Spinal cord (tissue), 10 donors: ENCODE data around the gene RGMA. TPM values are rescaled to one million over a fixed set of nuclear protein-coding genes. Genes with fewer than 3 reads are reported as not detected.

Experiments
- DNase-seq, 6 donors: peaks; one replicate each; pipeline versions ENCODE4 v3.0.0 to v3.0.0-alpha.2; 2013 to 2015; ENCODE audit warnings: low spot score in 6 of 6, low read depth in 4 of 6
- H3K27ac ChIP-seq: one replicate; pipeline ENCODE4 v1.5.1; 2013; ENCODE audit warnings: low read depth, low read length, control low read depth
- H3K27me3 ChIP-seq: one replicate; pipeline ENCODE4 v1.6.1; 2013; ENCODE audit warnings: low read length; ENCODE audit not compliant: control insufficient read depth, insufficient read depth
- H3K36me3 ChIP-seq: one replicate; pipeline ENCODE4 v1.6.1; 2013; ENCODE audit warnings: low read length; ENCODE audit not compliant: control insufficient read depth, insufficient read depth
- H3K4me1 ChIP-seq: one replicate; pipeline ENCODE4 v1.6.1; 2013; ENCODE audit warnings: low read length; ENCODE audit not compliant: control insufficient read depth, insufficient read depth
- H3K4me3 ChIP-seq: one replicate; pipeline ENCODE4 v1.5.1; 2013; ENCODE audit warnings: low read depth, low read length, control low read depth
- H3K9me3 ChIP-seq: one replicate; pipeline ENCODE4 v1.6.1; 2013; ENCODE audit warnings: low read length; ENCODE audit not compliant: control insufficient read depth, insufficient read depth
- WGBS: methylation state at CpG from one replicate; pipeline ENCODE4 v1.1.5; 2013; ENCODE audit warnings: missing lambda C conversion rate; ENCODE audit not compliant: insufficient coverage; 5-methylcytosine and 5-hydroxymethylcytosine counted together
- polyA plus RNA-seq, 2 donors: library from polyadenylated mRNA; unstranded; fragments of 120-200 nt; gene quantifications; one replicate each; pipeline ENCODE4 v1.2.1, GENCODE V29; 2013; ENCODE audit not compliant: insufficient read length in 2 of 2
- total RNA-seq, 2 donors: library from RNA; depleted of rRNA in 1 of 2; stranded (reverse); fragments of 120-200 nt in 1 of 2; fragments of >200 nt in 1 of 2; gene quantifications; one replicate each; pipeline versions ENCODE4 v1.2.3 to v1.2.4, GENCODE V29; 2013 to 2014
- donor health status: healthy.

RGMA gene
- total and polyA plus RNA-seq, 4 donors: 20.7 to 356 (median 185) TPM

DNA sequence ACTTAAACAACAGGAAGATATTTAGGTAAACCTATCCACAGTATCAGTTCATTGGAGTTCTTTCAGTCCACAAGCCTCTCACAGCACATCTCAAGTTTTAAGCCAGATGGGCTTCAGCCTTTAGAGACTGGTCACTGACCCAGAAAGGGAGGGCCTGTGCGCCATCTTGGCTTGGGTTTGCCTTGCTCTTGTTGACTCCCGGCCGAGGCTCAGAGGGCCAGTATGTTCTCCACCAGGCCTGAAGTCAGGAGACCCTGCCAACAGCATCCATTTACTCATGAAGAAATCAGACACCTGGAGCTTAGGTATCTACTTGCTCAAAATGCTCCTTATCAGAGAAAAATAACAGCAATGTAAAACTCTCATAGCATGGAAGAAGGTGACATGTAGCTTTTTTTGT, 6.2 kb downstream of the RGMA start:
- Histone ChIP-seq H3K36me3 (no peaks in the 10 kb centered on the region), H3K27me3 (peaks cover 7% of the 10 kb centered on the region), H3K9me3 (no peaks in the 10 kb centered on the region), H3K27ac (peak overlapping the region; percentile 74), H3K4me3 (no peak overlapping the region), H3K4me1 (peaks cover 31% of the 10 kb centered on the region)
- peak in 1 of 6 donors; percentile 16 for DNase-seq
- 40% methylated on average over 3 of the region's 3 CpGs for WGBS

DNA sequence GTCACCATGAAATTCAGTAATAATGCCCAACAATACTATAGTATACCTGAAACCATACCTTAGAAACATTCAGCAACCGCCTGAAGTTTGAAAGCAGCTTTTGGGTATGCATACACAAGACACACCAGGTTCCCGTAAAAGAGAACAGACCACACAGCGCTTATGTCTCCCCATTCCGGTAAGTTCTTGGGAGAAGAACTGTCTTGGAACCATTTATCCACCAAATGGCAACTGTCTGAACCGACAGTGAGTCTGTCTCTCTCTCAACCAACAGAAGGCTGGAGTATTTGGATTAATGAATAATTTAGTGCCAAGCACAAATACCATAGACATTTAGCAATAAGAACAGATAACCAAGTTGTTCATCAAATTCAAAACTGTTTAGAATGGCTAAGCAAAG, 7.6 kb downstream of the RGMA start:
- H3K9me3 ChIP-seq: no peaks in the 10 kb centered on the region
- peaks cover under 1% of the 10 kb centered on the region for H3K27me3 ChIP-seq
- H3K4me3 ChIP-seq: no peak overlapping the region
- H3K27ac ChIP-seq: peak overlapping the region; percentile 58
- H3K4me1 ChIP-seq: peaks cover 41% of the 10 kb centered on the region
- H3K36me3 ChIP-seq: peaks cover 4% of the 10 kb centered on the region
- 44% methylated on average over 3 of the region's 5 CpGs for WGBS
- DNase-seq: peak in 2 of 6 donors; percentile 8 to 27

DNA sequence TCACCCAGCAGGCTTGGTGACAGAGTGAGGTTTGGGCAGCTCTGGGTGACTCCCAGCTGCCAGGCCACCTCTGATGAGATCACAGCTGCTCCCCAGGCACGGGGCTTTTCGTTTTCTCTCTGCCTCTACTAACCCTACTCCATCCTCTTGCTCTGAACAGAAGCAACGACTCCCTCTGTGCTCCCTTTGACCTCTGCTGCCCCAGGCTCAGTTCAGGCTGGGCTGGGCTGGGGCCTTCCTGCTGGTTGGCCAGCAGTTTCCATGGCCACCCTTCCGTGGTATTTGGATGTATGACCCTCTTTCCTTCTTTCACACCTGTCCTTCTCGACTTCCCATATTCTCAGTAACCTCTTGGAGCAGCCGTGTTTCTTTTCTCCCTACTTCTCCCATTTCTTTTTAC, 8.6 kb downstream of the RGMA start:
- DNase-seq: peak in 1 of 6 donors; percentile 3
- Histone ChIP-seq H3K4me1 (peaks cover 43% of the 10 kb centered on the region), H3K27ac (peak overlapping the region; percentile 54), H3K27me3 (no peaks in the 10 kb centered on the region), H3K4me3 (no peak overlapping the region), H3K36me3 (peaks cover 4% of the 10 kb centered on the region), H3K9me3 (no peaks in the 10 kb centered on the region)
- 15% methylated on average over 4 of the region's 6 CpGs for WGBS

DNA sequence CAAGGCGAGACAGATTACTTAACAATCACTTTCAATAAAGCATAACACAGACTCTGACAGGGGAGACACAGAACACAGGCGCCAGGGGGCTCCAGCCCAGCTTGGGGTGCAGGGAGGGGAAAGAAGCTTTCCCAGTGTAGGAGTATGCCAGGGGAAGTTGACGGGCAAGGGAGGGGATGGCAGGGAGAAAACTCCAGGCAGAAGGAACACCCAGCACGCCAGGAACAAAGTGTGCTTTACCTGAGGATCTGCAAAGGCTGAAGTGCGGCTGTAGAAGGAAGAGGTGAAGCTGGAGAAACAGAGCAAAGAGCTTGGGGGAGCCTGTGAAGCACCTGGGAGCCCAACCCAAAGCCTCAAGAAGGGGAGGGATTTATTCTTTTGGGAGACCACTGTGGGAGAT, 12.1 kb downstream of the RGMA start:
- no peaks in the 10 kb centered on the region for H3K9me3 ChIP-seq
- H3K27ac ChIP-seq: peak overlapping the region; percentile 87
- H3K36me3 ChIP-seq: peaks cover 18% of the 10 kb centered on the region
- H3K4me1 ChIP-seq: peaks cover 56% of the 10 kb centered on the region
- H3K27me3 ChIP-seq: no peaks in the 10 kb centered on the region
- 58% methylated on average over 3 of the region's 5 CpGs for WGBS
- peak in 1 of 6 donors; percentile 40 for DNase-seq
- no peak overlapping the region for H3K4me3 ChIP-seq

DNA sequence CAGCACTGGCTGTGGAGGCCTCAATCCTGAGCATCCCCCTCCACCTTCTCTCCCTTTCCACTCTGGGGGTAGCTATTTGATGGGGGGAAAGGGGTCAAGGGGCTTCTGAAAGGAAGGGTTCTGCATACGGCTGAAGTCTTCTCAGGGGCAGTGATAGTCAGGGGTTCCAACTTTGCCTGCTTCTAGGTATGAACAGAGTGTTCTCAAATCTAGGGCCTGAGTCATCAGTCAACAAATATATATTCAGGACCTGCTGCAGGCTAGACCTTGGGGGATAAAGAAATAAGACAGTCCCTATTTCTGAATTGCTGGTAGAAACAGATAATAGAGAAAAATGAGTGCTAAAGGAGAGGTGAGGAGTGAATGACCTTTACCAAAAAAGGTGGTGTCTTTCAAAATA, 12.8 kb downstream of the RGMA start:
- Histone ChIP-seq H3K4me1 (peaks cover 63% of the 10 kb centered on the region), H3K27me3 (peaks cover 2% of the 10 kb centered on the region), H3K4me3 (no peak overlapping the region), H3K9me3 (no peaks in the 10 kb centered on the region), H3K36me3 (peaks cover 24% of the 10 kb centered on the region), H3K27ac (peak overlapping the region; percentile 87)
- no peak for DNase-seq
- no CpG with 5 or more reads among the region's 1 CpG for WGBS

DNA sequence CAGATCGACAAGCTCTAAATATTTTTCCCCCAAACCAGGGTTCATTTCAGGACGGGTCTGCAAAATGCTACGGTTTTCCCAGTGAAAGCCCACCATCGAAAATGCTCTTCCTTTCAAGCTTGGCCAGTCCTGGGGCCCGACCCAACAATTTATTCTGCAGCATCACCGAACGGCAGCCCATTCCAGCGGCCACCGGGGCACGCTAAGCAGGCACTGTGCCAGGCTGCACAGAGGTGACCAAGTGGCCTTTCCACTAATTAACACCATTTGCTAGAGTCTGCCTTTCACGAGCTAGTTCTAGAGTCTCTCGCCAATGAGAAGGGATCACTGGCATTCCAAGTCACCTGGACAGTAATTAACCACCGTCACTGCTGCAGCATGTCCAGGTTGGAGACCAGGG, 14.4 kb downstream of the RGMA start:
- WGBS: 46% methylated on average over 13 of the region's 13 CpGs
- Histone ChIP-seq H3K9me3 (no peaks in the 10 kb centered on the region), H3K27me3 (peaks cover 2% of the 10 kb centered on the region), H3K27ac (peak overlapping the region; percentile 87), H3K4me1 (peaks cover 67% of the 10 kb centered on the region), H3K36me3 (peaks cover 24% of the 10 kb centered on the region), H3K4me3 (no peak overlapping the region)
- peak in 2 of 6 donors; percentile 61 to 66 for DNase-seq

DNA sequence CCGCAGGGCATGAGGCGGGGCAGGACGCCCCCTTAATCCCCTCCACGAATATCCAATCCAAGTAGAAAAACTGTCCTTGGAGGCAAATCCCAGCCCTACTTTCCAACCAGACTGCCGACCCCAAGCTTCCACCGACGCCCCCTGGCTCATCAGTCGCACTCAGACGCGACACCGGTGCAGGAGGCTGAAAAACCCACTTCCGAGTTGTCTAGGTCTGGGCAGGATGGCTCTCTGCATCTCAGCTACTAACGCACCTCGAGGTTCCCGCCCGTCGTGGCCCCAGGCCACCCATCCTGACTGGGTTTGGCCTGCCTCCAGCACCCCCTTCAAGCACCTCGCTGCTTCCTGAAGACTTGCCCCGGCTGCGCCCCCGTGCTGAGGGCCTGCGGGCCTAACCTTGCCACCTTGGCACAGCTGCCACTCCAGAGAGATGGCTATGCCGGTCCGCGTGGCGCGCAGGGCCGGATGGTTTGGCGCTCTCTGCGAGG, 15.5 kb downstream of the RGMA start:
- 10% methylated on average over 30 of the region's 30 CpGs for WGBS
- Histone ChIP-seq H3K9me3 (no peaks in the 10 kb centered on the region), H3K27ac (peak overlapping the region; percentile 87), H3K27me3 (peaks cover 2% of the 10 kb centered on the region), H3K4me3 (peak overlapping the region; percentile 45), H3K36me3 (peaks cover 29% of the 10 kb centered on the region), H3K4me1 (peaks cover 73% of the 10 kb centered on the region)
- peak in 2 of 6 donors; percentile 66 for DNase-seq

DNA sequence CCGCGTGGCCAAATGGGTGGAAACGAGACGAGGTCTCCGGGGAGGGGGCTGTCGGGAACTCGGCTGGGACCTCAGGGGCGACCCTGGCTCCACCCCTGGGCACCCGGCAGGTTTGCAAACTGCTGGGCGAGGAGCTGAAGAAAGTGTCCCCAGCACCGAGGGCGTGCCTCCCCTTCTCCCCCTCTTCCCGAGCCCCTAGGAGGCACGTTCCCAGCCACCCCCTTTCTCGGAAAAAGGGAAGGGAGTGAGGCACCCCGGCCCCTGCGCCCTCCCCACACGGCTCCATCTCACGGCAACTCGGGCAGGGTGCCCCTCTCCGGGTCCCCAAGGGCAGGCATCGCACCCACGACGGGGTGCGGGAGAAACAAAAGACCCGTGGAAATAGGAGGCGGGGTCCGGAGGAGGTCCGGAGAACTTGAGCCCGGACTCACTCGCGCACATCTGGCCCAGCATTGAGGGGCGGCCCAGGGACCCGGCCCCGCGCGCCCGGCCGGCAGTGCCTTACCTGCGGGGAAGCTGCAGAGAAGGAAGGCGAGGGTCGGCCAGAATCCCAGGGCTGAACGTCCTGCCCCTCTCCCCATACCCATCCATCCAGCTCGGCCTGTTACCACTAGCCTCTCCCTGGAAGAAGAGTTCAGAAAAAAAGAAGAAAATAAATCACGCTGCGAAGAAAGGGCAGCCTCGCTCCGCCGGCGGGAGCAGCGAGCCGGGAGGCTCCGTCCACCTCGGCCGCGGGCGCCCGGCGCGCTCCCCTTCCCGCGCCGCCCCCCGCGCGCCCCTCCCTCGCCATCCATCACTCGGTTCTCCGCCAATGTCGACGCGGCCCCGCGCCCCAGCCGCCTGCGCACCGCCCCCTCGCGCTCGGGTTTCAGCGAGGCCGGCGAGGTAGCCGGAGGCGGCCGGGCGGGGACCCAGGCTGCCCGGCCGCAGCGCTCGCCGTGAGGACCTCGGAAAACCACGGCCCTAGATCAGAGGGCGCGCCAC, 16.3 kb downstream of the RGMA start:
- Histone ChIP-seq H3K27me3 (peaks cover 2% of the 10 kb centered on the region), H3K4me1 (peaks cover 77% of the 10 kb centered on the region), H3K36me3 (peaks cover 29% of the 10 kb centered on the region), H3K4me3 (peak overlapping the region; percentile 86), H3K27ac (peak overlapping the region; percentile 93), H3K9me3 (no peaks in the 10 kb centered on the region)
- DNase-seq: peak in 2 of 6 donors; percentile 87 to 92
- WGBS: under 1% methylated on average over 80 of the region's 96 CpGs

DNA sequence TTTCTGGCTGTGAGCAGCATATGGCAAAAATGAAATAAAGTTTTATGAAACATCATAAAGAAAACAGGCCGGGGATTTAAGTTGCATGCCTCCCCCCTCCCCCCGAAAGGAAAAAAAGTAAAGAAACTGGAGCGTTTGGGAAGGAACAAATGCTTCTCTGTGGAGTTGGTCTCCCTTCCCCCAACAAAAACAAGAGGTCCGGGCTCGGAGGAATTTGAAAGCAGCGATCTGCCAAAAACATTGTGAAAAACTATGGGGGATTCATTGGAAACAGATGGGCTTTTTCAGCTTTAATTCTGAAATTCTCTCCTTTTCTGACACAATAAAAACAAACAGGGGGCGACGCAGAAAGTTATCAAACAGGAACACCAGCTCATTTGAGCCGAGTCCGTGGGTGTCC, 17.0 kb downstream of the RGMA start:
- Histone ChIP-seq H3K4me1 (peaks cover 76% of the 10 kb centered on the region), H3K9me3 (no peaks in the 10 kb centered on the region), H3K36me3 (peaks cover 33% of the 10 kb centered on the region), H3K4me3 (peak overlapping the region; percentile 86), H3K27me3 (peaks cover 2% of the 10 kb centered on the region), H3K27ac (peak overlapping the region; percentile 93)
- WGBS: 0% methylated on average over 4 of the region's 10 CpGs
- peak in 2 of 6 donors; percentile 72 to 89 for DNase-seq
